ENCODE results near the gene GRIN2A. TPM values are rescaled to one million over a fixed set of nuclear protein-coding genes. Genes with fewer than 3 reads are reported as not detected.

The GRIN2A gene
- polyA plus RNA-seq, 1 donor (not counting 4 experiments of a cell fraction or from before 2014, with no cell fraction given): 0.01 TPM

- dilution Hi-C loops (cut with MboI; ENCODE audit: extremely low pct_ligation_motif_present, low sequenced_read_pairs): no loop called here
- FAIRE-seq (peak; percentile 66), DNase-seq (ENCODE audit: low read depth, low spot score) (no peak)
- TF ChIP-seq EZH2 (IDR thresholded peaks at IDR 0.05; ENCODE audit: low read length): no peak
- TF ChIP-seq, protein P1, sequence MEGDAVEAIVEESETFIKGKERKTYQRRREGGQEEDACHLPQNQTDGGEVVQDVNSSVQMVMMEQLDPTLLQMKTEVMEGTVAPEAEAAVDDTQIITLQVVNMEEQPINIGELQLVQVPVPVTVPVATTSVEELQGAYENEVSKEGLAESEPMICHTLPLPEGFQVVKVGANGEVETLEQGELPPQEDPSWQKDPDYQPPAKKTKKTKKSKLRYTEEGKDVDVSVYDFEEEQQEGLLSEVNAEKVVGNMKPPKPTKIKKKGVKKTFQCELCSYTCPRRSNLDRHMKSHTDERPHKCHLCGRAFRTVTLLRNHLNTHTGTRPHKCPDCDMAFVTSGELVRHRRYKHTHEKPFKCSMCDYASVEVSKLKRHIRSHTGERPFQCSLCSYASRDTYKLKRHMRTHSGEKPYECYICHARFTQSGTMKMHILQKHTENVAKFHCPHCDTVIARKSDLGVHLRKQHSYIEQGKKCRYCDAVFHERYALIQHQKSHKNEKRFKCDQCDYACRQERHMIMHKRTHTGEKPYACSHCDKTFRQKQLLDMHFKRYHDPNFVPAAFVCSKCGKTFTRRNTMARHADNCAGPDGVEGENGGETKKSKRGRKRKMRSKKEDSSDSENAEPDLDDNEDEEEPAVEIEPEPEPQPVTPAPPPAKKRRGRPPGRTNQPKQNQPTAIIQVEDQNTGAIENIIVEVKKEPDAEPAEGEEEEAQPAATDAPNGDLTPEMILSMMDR (optimal IDR thresholded peaks at IDR 0.05 in 1 of 3, IDR thresholded peaks at IDR 0.05 in 1 of 3, conservative IDR thresholded peaks at IDR 0.05 in 1 of 3; ENCODE audit: extremely low read depth in 1 of 3, insufficient read depth in 2 of 3, low read length in 3 of 3): no peak
- Histone ChIP-seq H3K4me3 (ENCODE audit: control insufficient read depth in 2 of 3, extremely low read depth in 1 of 3, insufficient read depth in 2 of 3, low read depth in 1 of 3, low read length in 3 of 3) (no peak overlapping the region), H3K27ac (ENCODE audit: control insufficient read depth, insufficient read depth, low read length) (no peak overlapping the region), H3K4me1 (ENCODE audit: control insufficient read depth, extremely low read depth, insufficient read depth, low read length) (peaks cover 24% of the 10 kb centered on the region), H3K27me3 (ENCODE audit: control insufficient read depth, extremely low read depth, insufficient read depth, low read length) (no peaks in the 10 kb centered on the region), H3K9ac (ENCODE audit: control insufficient read depth, extremely low read depth, insufficient read depth, low read length) (no peak overlapping the region), H3K9me1 (ENCODE audit: control insufficient read depth, extremely low read depth, insufficient read depth, low read length) (no peaks in the 10 kb centered on the region), H3K9me3 (ENCODE audit: control insufficient read depth, low read depth, low read length) (no peaks in the 10 kb centered on the region), H3K4me2 (ENCODE audit: control insufficient read depth, extremely low read depth, insufficient read depth, low read depth, low read length) (no peak overlapping the region), H2AFZ (ENCODE audit: control insufficient read depth, low read length) (no peak overlapping the region), H3K79me2 (ENCODE audit: control insufficient read depth, insufficient read depth, low read length) (no peaks in the 10 kb centered on the region), H4K20me1 (ENCODE audit: control insufficient read depth, extremely low read depth, insufficient read depth, low read length) (no peaks in the 10 kb centered on the region), H3K36me3 (ENCODE audit: control insufficient read depth in 2 of 2, extremely low read depth in 1 of 2, insufficient read depth in 2 of 2, low read length in 2 of 2) (no peaks in the 10 kb centered on the region)
Observed at GRCh38 chr16:9844361-9844760, 337.9 kb downstream of the GRIN2A start.

DNA sequence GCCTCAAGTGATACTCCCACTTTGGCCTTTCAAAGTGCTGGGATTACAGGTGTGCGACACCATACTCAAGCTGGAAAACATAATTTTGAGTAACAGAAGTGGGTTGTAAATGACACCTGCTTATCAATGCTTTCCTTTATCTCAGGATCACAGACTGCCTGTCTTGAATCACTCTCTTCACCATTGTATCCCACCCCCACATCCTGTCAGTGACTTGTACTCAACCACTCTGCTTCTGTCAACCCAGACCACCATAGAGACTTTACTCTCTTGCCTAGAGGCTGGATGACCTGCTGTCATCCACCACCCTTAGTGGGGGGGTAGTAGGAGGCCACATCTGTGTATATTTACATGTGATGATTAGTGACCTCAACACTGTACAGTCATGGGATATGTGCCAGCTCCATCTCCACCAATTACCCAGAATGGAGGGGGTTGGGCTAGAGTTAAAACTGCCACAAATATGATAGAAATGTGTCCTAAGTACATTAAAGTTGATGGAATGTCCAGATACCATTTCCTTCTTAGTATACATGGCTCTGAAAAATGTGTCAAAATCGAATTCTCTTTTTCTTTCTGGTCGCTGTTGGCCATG is 338.7 kb downstream of the GRIN2A start:
- no peak for TF ChIP-seq EZH2 (IDR thresholded peaks at IDR 0.05; ENCODE audit: low read length)
- TF ChIP-seq, protein P1 (optimal IDR thresholded peaks at IDR 0.05 in 1 of 3, IDR thresholded peaks at IDR 0.05 in 1 of 3, conservative IDR thresholded peaks at IDR 0.05 in 1 of 3; ENCODE audit: extremely low read depth in 1 of 3, insufficient read depth in 2 of 3, low read length in 3 of 3): no peak
- Histone ChIP-seq H3K27ac (ENCODE audit: control insufficient read depth, insufficient read depth, low read length) (no peak overlapping the region), H2AFZ (ENCODE audit: control insufficient read depth, low read length) (no peak overlapping the region), H3K9ac (ENCODE audit: control insufficient read depth, extremely low read depth, insufficient read depth, low read length) (no peak overlapping the region), H3K9me1 (ENCODE audit: control insufficient read depth, extremely low read depth, insufficient read depth, low read length) (no peaks in the 10 kb centered on the region), H3K79me2 (ENCODE audit: control insufficient read depth, insufficient read depth, low read length) (no peaks in the 10 kb centered on the region), H3K27me3 (ENCODE audit: control insufficient read depth, extremely low read depth, insufficient read depth, low read length) (no peaks in the 10 kb centered on the region), H3K4me1 (ENCODE audit: control insufficient read depth, extremely low read depth, insufficient read depth, low read length) (peaks cover 24% of the 10 kb centered on the region), H3K36me3 (ENCODE audit: control insufficient read depth in 2 of 2, extremely low read depth in 1 of 2, insufficient read depth in 2 of 2, low read length in 2 of 2) (no peaks in the 10 kb centered on the region), H3K9me3 (ENCODE audit: control insufficient read depth, low read depth, low read length) (no peaks in the 10 kb centered on the region), H4K20me1 (ENCODE audit: control insufficient read depth, extremely low read depth, insufficient read depth, low read length) (no peaks in the 10 kb centered on the region), H3K4me2 (ENCODE audit: control insufficient read depth, extremely low read depth, insufficient read depth, low read depth, low read length) (no peak overlapping the region), H3K4me3 (ENCODE audit: control insufficient read depth in 2 of 3, extremely low read depth in 1 of 3, insufficient read depth in 2 of 3, low read depth in 1 of 3, low read length in 3 of 3) (no peak overlapping the region)
- FAIRE-seq (peak; percentile 23), DNase-seq (ENCODE audit: low read depth, low spot score) (no peak)
- dilution Hi-C loops (cut with MboI; ENCODE audit: extremely low pct_ligation_motif_present, low sequenced_read_pairs): no loop called here

Data from keratinocyte (primary cell).